Activated CD4-positive, alpha-beta T cell treated with anti-CD3 and anti-CD28 coated beads, Interleukin-2, amount 50 U/mL, for 1 hour (primary cell): Measurements from ENCODE around the gene PDE3A.
"Not testable (repeated sequence)": the region's sequence is repeated elsewhere in the genome, so short reads cannot be mapped to it uniquely, and the experiment has no call there.

Experiments used
- DNase-seq: peaks from one replicate; pipeline ENCODE4 v3.0.0-alpha.2; 2020

PDE3A gene

DNA sequence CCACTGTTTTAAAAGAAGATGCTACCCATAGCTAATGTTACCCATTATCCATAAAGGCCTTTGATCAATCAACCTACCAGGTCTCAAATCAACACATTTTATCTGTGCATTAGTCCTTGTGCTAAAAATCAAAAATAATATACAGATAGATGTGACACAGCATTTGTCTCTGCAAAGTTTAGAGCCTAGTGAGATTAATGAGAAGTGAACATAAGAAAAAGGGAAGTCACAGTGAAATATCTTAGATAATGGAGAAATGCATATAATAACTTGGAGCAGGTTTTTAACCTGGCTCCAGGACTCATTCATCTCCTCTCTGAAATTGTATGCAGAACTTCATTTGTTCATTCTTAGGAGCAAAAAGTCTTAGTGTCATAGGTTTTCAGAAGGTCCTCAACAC, 7.2 kb downstream of the PDE3A start:
- DNase-seq, result no peak

DNA sequence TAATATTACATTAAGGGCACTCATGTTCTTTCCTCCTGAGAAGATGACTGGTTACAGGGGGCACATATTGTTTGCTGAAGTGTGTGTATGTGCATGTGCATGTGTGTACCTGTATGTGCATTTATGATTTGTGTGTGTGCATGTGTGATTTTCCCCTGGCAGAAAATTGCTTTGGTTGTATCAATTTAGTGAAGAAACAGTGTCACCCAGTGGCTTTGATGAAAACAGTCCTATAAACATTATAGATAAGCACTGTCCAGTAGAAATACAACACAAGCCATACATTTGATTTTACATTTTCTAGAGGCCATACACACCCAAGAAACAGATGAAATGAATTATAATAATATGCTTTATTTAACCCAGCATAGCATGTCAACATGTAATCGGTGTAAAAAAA, 8.6 kb downstream of the PDE3A start:
- no peak for DNase-seq

DNA sequence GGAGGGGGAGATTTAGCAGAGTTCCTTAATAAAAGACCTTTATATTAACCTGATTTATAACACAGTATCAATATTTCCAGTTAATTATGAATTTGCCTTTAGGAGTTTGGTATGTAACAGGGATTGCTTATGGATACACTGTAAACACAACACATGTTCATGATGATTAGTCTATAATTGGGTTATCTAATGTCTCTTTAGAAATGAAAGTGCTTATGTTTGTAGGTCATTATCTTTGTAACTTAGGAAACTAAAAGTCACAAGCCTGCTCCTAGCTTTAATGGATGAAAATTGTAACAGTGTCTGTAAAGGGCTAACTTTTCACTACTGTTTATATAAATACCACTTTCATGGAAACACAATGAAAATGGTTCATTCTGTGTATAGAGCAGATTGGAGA, 9.4 kb downstream of the PDE3A start:
- no peak for DNase-seq

DNA sequence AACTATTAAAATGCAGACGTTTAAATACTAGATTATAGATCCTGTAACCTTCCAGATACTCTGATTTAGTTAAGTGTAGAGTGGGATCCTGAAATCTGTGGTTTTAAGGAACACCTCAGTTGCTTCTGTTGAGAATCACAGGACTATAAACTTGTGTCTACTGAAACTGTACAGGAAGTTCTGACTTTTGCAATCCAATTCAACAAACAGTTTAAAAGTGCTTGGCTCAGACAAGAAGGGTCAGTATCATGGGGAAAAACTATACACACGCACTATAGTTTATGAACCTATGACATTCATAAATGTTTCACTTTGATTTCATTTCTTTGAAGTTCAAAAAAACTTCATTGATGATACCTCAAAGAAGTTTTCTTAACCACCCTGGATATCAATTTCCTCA, 13.8 kb downstream of the PDE3A start:
- no peak for DNase-seq

DNA sequence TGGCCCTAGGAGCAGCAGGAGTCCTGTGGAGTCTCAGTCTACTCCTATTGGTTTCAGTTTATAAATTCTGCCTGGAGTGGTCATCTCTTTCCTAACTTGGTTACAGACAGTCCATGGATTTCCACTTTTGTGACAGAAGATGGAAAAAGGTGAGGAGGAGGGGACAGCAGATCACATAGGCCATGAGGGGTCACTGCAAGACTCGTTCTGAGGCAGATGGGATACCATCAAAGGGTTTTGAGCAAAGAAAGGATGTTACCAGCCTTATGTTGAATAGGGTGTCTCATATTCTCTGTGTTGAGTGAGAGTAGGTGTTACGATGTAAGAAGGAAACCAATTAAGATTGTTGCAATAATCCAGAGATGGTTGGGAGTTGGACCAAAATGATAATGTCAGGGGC, 15.3 kb downstream of the PDE3A start:
- no peak for DNase-seq

DNA sequence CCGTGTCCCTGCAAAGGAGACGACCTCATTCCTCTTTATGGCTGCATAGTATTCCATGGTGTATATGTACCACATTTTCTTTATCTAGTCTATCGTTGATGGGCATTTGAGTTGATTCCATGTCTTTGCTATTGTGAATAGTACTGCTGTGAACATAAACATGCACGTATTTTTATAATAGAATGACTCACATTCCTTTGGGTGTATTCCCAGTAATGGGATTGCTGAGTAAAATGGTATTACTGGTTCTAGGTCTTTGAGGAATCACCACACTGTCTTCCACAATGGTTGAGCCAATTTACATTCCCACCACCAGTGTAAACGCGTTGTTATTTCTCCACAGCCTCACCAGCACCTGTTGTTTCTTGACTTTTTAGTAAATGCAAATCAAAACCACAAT, 16.5 kb downstream of the PDE3A start:
- DNase-seq, result not testable (repeated sequence)

DNA sequence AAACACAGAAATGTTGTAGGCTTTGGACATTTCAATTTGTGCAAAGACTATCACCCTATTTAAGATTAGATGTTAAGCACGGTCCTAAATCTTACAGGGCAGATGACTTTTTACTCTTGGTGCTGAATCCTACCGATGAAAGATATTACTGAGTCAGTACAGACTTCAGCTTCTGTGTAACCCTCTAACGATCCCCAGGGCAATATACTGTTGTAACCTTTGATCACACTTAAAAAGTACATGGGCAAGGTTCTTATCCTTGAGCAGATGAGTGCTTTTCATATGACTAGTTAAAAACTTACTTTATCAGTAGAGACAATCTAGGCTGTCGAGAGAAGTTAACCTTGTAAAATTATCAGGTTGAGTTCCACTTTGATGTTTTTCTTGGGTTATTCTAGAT, 22.5 kb downstream of the PDE3A start:
- DNase-seq, result no peak

DNA sequence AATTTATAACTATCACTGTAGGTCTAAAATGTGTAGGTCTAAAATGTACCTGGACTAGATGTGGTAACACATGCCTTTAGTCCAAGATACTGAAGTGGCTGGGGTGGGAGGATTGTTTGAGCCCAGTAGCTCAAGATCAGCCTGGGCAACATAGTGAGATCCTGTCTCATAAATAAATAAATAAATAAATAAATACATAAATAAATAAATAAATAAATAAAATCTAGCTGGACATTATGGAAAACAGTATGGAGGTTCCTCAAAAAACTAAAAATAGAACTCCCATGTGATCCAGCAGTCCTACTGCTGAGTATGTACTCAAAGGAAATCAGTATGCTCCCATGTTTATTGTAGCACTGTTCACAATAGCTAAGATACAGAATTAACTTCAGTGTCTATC, 24.0 kb downstream of the PDE3A start:
- DNase-seq, result no peak

DNA sequence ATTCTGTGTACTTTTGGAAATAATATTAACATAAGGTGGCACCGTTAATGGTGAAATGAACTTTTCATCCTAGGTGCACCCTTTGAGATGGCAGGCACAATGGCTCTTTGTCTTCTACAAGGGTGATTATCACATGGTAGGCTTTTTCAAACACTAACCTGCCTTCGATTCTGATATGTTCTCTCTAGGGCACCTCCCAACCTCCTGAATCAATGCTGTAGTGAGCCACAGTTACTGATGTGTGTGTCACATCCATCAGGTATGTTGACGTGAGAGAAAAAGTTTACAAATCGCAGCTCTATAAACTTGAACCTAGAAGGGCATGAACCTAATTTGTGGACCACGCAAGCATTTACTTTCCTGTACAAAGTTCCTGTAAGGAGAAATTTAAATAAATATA, 25.4 kb downstream of the PDE3A start:
- no peak for DNase-seq

DNA sequence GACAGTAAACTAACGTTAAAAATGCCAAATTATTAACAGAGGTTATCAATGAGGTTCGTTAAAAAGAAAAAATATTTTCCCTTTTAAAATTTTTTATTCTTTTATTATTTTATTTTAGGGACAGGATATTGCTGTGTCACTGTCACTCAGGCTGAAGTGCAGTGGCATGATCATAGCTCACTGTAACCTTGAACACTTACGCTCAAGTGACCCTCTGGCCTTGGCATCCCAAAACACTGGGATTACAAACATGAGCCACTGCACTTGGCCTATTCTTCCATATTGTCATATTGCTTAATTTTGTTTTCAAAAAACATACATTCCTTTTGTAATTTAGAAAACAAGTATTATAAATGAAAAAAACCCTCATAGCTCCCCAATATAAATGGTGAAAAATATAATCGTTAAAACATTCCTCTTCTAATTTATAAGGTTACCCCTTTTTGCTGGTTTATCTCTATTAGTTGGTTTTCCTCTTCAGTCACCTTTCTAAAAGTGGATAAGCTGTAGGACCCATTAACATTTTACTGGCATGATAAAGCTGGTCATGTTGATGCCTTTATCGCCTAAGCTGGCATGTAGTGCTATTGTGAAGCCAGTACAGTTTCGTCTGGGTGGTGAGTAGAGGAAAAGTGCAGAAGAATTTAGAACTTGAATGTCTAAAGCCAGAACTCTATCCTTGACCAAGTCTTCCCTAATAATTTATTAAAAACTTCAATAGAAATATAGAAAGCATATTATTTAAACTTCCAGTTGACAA, 27.6 kb downstream of the PDE3A start:
- DNase-seq, result no peak

DNA sequence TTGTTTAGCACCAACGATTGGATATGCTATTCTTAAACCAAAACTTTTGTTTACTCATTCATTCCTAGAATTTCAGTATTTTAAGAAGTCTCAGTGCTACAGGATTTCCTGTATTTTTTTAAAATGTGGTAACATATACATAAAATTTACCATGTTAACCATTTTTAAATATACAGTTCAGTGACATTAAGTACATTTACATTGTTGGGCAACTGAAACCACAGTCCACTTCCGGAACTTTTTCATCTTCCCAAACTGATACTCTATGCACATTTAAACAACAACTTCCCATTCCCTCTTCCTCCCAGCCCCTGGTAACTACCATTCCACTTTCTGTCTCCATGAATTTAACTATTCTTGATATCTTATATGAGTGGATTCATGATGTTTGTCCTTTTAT, 30.3 kb downstream of the PDE3A start:
- DNase-seq, result no peak

DNA sequence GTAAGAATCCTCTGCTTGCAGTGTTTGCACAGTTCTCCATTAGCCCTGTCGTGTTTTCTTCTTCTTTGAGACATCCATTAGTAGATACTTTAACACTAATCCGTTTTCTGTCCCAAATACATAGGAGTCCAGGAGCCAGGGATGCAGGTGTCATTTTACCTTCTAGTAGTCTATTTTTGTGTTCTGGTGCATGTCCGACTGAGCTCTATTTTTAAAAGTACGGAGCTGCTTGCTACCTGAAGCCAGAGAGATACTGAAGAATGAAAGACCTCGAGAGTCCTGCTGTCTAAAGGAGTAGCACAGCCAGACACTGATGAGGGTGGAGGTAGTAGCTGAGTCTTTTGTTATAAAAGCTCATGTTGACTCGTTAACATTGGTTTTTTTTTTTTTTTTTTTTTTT, 31.7 kb downstream of the PDE3A start:
- no peak for DNase-seq

DNA sequence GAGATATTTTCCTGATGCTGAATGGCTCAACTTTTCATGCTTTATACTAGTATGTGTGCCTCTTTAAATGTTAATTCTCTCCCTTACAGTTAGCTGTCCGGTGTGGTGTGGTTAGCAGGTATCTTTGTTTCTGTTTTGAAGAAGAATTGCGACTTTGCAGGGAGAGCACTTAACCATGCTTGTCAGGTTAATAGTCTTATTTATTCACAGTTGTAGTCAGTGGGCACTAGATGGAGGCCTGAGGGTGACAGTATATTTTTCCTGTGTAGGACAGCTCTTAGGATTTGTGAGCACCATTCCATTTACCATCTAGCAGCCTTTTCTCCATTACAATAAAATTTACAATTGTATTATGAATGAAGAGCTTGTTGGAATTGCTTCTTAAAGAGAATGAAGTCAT, 34.9 kb downstream of the PDE3A start:
- DNase-seq, result no peak

DNA sequence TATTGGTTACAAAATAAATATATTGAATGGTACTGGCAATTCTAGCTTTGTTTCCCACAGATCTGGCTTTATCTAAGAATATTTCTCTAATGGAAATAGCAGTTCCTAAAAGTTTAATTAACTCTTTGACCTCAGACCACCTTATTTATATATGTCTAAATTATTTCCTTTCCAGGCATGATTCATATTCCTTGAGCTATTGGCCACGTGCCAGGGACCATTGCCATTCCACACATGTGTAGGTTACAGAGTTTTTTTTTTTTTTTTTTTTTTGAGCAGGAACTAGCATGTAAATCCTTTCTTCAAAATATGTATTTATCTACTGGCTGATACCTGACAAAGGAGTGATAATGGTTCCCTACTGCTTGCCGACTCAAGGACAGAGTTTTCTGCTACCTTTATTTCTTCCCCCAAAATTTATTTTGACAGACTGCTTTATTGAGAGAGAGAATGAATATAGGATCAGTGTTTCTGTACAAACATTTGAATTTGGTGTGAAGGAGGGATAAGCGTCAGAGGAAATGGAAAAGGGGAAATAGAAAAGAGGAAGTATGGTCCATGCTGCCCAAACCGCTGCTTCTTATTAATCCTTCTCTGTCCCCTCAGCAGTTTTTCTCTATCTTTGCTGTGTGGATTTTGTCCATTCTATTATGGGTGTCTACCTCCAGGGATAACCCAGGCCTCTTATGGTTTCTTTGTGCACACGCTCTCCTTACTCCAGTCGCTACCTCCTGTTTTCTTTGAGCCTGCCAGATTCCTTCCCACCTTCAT, 36.4 kb downstream of the PDE3A start:
- no peak for DNase-seq

DNA sequence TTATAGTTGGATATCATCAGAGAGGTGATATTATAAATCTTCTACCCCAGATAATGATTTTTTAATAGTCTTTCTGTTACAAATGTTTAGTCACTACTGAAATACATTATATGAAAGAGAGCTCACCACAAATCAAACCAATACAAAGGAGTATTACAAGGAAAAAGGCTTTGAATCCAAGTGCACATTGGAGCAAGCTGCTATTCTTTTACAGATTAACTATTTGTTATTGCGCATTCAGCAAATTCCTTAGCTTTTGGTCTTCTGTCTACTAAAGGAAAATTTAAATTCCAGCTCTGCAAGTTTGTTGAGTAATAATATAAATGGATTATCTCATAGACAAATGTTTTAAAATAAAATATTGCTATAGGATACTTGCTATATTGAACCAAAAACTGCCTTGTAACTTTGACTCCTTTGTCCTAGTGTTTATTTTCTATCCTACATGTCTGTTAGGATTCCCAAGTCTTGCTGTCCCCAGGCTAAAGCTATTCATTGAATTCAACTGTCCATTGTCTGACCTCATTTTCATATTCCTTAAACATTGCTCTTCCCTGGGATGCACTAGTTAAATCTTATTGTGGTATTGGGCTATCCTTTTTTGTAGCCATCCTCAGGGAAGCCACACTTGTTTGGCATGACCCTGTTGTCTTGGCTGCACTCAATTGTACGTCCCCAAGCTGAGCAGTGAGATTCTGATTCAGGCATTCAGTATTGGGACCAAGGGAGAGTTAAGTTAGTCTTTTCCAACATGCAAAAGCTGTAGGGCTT, 41.5 kb downstream of the PDE3A start:
- no peak for DNase-seq

DNA sequence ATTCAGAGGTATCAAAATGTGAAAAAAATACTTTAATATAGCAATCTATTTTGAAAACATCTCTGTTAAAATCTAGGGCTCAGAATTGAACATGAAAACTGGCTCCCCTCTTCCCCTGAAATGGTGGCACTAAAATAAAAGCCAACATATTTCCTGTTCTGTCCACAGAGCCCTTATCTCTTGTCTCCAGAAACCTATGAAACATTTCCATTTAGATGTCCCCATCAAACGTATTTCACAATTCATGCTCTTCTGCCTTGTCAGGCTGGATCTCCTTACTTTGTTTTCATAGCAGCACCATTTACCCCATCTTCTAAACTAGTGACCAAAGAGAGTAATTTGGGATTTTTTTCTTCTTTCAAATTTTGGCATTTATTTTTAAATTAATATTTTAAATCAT, 42.4 kb downstream of the PDE3A start:
- no peak for DNase-seq

DNA sequence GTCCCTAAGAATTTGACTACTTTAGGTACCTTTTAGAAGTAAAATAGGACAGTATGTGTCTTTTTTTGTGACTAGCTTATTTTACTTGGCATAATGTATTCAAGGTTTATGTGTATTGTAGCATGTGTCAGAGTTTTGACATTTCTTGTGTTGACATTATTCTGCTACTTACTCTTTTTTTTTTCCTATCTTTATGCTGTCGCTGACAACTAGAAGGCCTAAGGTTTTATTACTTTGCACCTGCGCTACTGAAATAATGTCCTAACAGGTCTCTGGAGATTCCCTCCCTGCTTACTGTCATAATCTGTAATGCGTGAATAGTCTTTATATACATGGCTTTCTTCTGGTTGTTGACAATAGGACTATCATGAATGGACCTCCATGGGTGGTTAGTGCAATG, 43.0 kb downstream of the PDE3A start:
- no peak for DNase-seq

DNA sequence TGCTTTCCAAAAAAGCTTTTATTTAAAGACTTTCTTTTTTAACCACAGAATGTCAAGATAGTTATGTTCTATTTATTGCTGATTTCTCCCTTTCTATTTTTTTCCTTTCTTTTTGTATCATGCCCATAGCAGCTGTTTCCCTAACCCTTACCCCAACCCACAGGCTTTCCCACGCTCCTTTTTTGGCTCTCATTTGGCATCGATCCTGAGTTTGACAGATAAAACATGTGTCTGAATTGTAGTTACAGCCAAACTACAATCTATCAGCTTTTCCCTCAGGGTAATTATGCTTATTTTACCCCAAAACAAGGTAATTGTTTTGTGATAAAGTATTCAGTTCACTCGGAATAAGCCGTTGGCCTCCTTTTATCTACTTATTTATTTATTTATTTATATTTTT, 46.7 kb downstream of the PDE3A start:
- DNase-seq, result no peak

DNA sequence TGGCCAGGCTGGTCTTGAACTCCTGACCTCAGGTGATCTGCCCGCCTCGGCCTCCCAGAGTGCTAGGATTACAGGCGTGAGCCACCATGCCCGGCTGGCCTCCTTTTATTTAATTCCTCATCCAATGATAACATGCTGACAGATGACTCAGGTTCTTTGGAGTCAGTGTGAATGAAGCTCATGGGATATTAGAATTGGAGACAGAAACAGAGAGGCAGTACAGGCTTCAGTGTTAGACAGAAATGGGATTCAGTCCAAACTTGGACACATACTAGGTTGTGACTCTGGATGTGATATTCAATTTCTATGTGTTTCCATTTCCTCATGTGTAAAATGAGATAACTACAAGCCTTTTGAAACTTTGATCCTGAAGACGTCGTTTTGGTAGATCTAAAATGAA, 47.3 kb downstream of the PDE3A start:
- no peak for DNase-seq

DNA sequence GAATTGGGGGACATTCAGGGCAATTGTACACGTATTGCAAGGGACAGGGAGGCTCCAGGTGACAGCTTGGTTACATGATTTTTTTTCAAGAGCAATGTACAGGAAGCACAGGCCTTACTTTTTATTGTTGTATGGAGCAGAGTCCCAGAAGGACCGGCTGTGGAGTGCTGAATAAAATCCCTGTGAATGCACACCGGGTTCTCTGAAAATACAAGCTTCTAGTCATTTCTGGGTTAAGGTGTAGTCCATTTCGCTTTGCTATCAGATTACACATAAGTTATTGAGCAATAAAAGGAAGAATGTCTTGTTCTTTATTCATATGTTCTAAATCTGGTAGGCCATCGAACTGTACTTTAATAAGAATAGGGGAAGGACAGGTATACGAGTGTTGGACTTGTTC, 52.2 kb downstream of the PDE3A start:
- no peak for DNase-seq

DNA sequence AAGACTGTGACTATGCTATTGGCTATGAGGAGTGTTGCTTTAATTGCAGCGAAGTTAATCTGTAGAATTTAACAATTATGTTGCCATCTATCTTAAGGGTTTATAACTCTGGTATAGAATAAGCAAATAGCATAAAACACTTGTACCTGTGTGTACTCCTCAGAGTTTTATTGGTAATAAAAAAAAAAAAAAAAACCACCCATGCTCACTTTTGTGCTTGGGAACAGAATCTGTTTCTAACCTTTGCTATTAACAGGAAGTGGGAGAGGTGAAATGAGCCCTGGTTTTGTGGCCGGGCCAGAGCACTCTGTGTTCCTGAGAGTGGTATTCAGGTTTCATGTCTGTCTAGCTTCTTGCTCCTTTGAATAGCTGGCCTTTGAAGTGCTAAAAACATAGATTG, 53.1 kb downstream of the PDE3A start:
- DNase-seq, result no peak

DNA sequence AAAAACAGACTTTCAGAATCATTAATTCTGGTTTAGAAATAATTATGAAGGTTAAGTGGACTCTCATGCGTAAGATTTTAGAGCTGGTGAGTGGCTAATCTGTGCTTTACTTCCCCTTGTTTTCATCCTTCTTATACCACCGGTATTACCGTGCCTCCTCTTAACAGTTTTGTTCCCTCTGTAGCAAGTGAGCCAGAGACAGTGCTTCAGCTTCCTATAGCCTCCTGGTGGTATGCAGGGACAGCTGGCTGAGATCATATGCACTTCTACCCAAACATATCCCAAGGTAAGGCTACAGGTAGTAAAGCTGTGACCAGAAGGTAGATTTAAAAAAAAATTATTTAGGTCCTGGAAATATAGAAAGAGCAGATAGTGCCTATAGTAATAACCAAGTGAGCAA, 55.2 kb downstream of the PDE3A start:
- DNase-seq, result no peak

DNA sequence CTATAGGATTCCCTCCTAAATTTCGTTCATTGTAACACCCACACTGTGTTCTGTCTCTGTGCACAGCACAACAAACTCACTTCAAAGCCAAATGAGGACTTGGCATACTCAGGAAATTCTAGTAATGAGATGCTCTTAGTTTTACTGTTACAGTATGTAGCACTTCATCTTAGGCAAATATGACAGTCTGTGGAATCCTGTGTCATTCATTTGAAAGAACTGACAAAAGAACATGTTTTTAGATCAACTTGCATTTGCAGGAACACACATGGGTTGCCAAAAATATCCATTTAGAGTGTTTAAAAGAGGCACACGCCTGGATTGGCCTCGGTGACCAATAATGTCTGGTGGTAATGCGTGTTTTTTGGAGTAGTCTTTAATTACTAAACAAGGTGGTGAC, 56.5 kb downstream of the PDE3A start:
- no peak for DNase-seq

DNA sequence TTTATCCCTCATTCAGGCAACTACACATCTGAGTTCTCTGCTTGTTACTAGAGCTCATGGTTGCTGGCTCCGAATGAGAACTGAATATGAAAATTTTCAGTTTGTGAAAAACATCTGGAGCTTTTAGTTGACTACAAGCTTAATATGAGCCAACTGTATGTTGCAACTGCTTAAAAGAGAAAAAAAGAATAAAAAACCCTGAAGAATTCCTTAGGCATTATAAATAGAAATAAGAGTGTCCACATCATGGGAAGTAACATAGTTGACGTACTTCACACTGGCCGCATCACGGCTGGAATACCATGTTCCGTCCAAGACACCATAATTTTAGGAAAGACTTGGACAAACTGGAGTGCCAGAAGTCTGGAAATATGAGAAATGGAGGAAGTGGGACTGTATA, 57.9 kb downstream of the PDE3A start:
- no peak for DNase-seq
